ENCODE measurements around the gene KLK11.
"Not testable (repeated sequence)": the region's sequence is repeated elsewhere in the genome, so short reads cannot be mapped to it uniquely, and the experiment has no call there.

KLK11 gene

DNA sequence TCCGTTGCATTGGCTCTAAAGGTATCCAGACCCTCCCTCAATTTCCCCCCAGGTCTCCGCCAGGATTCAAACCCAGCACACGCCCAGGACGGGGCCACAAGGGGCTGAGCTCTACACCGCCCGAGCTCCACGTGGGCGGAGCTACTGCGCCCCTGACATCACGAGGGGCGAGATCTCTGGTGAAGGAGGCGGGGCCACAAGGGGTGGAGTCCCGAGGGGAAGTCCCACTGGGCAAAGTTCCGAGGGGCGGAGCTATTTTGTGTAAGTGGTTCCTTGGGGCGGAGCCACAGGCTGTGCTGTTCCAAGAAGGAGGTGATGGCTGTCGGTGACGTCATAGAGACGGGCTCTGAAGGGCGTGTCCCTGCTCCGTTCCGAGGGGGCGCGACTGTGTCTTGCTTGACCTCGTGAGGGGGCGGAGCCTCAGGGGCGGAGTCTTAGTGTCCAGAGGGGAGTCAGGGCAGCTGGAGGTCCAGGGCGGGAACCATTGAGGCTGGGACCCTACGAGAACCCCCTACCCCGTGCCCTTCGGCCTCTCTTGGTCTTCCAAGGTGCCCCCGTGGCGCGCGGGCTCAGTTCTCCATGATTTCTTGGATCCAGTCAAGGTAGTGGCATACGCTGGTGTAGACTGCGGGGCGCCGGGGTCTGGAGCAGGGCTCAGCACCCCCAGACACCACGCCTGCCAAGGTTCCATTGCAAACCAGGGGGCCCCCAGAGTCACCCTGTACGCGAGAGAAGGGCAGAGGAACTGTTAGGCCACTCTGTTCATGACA lies 23.7 kb downstream of the KLK11 start:
- no peak for DNase-seq

DNA sequence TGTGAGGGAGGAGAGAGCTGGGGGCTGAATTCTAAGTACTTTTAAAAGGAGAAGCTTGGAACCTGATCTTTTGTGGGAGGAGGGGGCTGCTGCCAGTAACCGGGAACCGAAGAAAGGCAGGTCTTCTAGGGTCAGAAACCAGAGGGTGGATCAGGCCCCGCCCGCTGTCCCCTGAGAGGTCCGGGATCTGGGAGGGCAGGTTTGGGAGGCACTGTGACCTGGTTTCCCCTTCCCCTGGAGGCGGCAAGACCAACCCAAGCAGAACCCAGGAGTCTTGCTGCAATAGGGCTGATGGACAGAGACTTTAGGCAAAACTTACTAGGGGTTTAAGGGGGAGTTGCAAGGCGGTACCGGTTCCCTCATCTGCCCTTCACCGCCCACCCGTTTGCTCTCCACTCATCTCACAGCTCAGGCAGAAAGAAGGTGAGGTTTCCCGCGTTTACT lies 24.3 kb downstream of the KLK11 start:
- DNase-seq = no peak

DNA sequence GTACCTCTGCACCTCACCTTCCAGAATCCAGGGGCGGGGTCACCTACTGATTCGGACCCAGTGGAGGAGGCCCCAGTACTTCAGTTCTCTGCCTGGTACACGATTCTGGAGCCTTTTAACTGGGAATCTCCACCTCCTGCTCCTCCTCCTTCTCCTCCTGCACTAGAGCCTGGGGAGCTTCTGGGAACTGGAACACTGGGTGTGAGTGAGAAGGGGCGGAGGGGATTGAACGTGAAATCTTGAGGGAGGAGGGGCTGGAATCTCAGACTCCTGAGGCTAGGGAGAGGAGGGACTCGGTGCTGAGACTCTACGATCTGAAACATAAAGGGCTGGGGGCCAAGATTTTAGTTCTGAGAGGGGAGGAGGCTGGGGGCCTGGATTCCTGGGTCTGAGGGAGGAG lies 24.9 kb downstream of the KLK11 start, which contains the start of gene KLK8:
KLK8 (minus strand) TSS at position 90 of the 400 bp plus-strand sequence. CDS start 437 bp downstream, outside the sequence.
- no peak for DNase-seq

DNA sequence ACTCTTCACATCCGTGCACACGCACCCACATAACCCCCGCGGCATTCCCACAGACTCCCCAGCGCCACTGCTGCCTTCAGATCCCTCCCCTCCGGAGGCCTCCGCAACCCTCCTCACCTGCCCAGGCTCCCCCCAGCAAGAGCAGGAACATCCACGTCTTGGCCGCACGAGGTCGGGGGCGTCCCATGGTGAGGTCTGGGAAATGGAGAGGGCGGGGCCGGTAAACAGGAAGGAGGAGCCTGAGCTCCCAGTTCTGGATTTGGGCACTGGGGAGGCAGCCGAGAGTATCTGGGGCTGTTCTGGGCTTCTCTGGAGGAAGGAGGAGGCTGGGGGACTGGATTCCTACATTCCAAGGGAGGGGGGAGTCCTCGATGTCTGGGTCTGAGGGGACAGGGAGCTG lies 25.4 kb downstream of the KLK11 start:
- no peak for DNase-seq

DNA sequence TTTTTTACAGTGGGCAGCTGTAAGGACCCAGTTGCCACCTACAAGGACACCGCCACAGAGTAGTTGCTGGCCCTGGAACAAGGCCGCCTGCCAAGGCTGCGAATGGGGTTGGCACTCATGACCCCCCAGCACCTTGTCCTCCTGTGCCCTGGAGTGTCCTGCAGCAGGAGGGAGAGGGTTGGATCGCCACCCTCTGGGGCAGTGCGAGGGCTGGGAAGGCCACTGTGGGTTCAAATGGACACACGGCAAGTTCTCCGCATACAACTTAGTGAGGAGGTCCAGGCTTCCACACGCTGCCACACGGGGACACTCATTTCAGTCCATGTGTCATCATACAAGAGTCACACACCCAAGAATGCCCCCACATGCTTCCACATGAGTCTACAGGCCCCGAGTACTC lies 26.0 kb downstream of the KLK11 start:
- DNase-seq = no peak

DNA sequence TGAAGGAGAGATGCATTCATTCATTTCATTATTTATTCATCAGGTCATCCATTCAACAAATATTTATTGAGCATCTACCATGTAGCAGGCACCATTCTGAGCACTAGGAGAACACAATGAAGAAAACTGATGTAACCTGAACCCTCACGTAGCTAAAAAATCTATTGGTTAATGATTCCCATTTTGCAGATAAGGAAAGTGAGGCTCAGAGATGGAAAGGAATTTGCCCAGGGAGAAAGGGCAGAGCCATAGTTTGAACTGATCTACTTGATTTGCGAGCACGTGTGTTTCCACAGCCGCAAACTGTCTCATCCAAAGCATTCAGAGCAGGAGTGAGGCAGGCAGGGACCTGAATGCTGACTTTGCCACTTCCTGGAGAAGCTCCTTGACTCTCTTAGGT lies 27.7 kb downstream of the KLK11 start:
- DNase-seq = no peak

DNA sequence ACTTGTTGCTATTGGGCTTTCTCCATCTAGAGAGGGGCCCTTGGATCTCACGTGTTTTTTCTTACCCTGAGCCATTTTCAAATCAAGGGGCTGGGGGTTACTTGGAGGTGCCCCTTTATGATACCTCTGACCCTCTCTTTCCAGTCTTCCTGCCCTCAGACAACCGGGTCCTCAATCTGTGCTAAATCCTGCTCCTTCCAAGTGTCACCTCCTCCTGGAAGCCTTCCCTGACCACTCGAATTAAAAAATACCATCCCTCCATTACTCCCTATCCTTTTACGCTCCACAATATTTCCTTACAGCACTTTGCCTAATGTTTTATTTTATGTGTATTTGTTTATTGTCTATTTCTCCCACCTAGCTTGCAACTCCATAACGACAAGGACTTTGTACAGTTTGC lies 28.4 kb downstream of the KLK11 start:
- DNase-seq = no peak

DNA sequence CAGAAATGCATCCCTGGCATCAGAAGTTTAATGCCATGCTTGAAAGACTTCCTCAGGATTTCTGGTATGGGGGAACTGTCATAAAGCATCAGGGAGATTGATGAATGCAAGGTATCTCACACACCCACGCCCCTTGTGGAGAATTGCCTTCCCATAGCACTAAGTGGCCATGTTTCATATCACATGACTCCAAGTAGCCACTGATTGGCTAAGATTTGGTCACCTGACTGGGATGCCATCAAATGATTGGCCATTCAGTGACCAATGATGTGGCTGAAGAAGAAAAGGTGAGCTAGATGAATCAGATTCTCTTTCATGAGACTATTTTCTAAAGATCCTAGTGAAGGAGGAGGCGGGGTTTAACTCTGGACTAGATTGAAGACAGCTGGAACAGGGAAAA lies 32.3 kb downstream of the KLK11 start:
- DNase-seq = no peak

DNA sequence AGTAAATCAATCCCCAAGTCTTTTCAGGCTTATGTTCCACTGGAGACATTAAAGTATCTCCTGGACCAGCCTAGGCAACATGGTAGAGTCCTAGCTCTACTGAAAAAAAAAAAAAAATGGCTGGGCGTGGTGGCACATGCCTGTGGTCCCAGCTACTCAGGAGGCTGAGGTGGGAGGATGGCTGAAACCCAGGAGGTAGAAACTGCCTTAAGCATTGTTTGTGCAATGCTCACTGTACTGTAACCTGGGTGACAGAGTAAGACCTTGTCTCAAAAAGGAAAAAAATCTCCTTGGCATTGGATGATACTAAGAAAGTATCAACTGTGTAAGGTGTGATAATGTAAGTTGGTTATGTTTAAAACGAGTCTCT lies 33.8 kb downstream of the KLK11 start:
- no peak for DNase-seq

DNA sequence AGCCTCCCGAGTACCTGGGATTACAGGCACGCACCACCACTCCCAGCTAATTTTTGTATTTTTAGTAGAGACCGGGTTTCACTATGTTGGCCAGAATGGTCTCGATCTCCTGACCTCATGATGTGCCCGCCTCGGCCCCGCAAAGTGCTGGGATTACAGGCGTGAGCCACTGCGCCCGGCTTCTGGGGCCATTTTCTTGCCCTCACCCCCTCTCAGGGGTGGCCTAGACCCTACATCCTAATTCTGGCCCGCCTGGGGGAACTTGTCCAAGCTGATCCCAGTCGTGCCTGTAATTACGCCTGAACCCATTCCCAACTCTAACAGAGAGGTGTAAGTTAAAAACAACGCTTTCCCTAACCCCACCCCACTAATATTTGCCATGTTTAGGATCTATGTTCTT lies 42.0 kb downstream of the KLK11 start:
- DNase-seq = not testable (repeated sequence)

DNA sequence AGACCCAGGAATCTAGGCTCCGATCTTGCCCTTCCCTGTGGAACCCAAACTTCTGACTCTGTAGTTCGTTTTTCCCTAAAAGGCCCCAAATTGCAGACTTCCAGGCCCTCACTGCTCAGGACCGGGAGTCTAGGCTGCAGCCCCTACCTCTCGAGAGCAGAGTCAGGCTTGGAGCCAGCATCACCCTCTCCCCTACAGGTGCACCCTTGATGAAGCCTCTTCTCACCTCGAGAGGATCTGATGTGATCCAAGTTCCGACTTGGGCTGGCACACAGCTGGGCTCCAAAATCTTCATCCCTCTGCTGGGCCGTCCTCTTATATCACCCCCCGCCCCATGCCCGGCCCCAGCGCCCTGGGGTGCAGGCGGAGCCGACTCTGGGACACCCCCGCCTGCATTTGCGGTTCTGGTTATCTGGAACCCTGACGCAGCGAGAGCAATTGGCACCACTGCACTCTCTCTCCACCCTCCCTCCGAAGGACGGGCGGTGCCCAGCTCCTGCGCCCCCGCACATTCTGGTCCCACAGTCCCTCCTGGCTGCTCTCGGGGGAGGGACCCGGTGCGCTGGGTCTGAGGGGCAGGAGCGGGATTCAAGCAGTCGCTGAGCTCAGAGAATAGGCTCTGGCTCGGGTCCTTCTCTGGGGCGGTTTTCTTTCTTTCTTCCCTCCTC lies 42.7 kb downstream of the KLK11 start, which contains the start of gene KLK7:
KLK7 (minus strand) TSS at position 293 of the 668 bp plus-strand sequence. CDS start 1,518 bp downstream, outside the sequence.
- DNase-seq = no peak

DNA sequence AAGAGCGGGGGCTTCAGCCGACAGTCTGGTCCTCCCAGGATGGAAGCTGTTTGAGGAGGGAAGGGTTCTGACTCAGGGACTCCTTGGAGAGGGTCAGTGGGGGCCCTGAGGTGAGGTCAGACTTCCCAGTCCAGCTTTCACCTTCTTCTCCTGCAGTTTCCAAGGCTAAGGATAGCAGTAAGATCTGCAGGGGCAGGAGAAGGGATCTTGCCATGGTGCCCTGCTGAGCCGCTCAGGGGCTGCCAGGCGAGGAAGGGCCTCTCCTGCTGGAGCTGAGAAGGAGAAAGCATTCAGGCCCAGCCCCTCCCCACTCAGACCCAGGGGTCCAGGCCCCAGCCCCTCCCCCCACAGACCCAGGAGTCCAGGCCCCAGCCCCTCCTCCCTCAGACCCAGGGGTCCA lies 44.2 kb downstream of the KLK11 start:
- DNase-seq = no peak

DNA sequence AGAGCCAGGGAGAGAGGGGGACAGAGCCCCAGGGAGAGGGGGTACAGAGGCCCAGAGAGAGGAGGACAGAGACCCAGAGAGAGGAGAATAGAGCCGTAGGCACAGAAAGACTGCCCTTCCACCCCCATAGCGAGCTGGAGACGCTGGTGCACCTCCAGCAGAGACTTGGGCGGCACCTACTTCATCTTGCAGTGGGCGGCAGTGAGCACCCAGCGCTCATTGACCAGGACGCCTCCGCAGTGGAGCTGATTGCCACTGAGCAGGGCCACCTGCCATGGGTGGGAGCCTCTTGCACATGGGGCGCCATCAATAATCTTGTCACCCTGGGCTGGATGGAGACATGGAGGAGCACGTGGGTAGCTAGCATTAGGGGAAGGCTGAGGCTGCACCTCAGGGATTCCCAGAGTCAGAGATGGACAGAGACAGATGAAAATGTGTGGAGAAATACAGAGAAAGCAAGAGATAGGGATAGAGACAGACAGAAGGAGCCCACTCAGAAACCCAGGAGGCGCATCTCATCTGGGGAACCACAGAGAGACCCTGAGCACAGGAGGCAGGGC lies 44.7 kb downstream of the KLK11 start:
- DNase-seq = no peak

DNA sequence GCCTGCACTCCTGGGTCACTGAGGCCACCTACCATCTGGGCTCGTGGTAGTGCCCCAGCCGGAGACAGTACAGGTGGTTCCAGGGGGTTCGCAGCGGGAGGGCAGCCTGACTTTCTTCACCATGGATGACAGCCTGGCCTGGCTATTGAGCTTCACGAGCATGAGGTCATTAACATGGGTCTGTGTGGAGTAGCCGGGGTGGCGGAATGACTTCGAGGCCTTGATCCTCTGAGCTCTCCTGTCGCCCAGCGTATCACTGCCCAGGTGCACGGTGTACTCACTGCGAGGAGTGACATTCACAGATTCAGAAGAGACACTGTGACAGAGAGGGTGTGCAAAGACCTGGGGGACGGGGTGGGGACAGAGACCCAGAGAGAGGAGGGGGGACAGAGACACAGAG lies 46.2 kb downstream of the KLK11 start:
- no peak for DNase-seq

DNA sequence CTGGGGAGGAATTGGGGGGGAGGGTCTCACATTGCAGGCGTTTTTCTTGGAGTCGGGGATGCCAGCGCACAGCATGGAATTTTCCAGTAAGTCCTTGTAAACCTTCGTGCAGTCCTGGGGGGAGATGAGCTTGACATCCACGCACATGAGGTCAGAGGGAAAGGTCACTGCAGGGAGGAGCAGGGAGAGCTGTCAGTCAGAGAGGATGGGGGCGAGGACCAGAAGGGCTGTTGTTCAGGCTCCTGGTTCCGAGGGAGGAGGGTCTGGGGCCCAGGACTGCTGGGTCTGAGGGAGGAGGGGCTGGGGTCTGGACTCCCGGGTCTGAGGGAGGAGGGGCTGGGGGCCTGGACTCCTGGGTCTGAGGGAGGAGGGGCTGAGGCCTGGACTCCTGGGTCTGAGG lies 46.7 kb downstream of the KLK11 start:
- no peak for DNase-seq

DNA sequence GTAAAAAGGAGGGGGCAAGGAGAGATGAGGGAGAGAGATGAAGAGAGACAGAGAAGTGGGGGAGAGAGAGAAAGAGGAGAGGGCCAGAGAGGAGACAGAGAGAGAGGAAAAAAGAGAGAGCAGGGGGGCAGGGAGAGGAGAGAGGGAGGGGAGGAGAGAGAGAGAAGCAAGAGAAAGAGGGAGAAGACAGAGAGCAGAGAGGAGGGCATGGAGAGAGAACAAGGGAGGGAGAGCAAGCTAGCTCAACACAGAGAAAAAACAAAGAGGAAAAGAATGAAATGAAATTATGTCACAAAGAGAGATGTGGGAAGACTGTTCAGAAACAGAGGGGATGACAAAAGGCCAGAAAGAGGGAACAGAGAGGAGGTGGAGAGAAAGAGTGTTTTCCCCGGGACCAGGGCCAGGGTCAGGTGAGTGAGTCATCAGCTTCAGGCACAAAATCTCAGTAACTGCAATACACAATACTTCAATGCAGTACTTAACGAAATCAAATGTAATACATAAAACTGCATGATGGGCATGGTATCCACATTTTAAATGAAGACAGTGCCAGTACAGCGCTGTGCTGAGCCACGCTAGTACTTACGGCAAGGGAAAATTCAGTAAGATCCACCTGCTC lies 47.5 kb downstream of the KLK11 start:
- no peak for DNase-seq

DNA sequence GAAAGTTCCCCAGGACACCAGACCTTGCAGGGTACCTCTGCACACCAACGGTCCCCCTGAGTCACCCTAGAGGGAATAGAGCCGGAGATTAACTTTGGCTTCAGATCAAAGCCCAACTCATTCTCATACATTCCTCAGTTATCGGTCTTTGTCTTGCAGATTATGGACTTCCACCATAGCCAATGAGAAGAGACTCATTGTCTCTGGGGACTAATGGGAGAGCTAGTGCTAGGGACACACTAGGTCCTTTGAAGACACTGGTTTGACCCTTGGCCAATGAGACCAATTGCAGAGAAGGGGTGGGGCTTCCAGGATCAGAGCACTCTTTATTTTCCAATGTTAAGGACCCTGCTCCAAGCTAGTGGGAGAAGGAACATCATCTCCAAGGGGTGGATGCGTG lies 48.8 kb downstream of the KLK11 start:
- DNase-seq = no peak

DNA sequence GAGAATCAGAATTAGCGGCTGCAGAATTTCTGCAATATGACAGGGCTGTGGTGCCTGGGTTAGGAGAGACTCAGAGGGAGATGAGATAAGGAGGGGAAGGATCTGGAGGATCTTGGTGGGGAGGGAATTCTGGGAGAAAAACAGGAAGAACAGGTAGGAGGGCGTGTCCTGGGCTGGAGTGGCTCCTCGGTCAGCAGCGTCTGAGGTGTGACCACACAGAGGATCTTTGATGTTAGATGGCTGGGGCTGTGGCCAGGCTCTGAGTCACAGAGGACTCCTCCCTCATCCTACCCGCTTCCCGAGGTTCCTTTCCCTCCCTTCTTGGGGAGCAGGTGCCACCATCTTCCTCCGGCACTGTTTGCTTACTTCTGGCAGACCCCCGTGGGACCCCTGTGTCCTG lies 50.6 kb downstream of the KLK11 start:
- DNase-seq = no peak

DNA sequence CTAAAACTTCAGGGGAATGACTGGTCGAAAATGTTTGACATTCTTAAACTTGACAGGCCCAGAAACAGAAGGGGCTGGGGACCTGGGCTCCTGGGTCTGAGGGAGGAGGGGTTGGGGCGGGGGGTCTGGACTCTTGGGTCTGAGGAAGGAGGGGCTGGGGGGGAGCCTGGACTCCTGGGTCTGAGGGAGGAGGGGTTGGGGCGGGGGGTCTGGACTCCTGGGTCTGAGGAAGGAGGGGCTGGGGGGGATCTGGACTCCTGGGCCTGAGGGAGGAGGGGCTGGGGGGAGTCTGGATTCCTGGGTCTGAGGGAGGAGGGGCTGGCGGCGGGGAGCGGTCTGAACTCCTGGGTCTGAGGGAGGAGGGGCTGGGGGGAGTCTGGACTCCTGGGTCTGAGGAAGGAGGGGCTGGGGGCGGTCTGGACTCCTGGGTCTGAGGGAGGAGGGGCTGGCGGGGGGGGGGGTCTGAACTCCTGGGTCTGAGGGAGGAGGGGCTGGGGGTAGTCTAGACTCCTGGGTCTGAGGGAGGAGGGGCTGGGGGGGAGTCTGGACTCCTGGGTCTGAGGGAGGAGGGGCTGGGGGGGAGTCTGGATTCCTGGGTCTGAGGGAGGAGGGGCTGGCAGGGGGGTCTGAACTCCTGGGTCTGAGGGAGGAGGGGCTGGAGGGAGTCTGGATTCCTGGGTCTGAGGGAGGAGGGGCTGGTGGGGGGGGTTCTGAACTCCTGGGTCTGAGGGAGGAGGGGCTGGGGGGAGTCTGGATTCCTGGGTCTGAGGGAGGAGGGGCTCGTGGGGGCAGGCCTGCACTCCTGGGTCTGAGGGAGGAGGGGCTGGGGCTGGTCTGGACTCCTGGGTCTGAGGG lies 51.5 kb downstream of the KLK11 start:
- no peak for DNase-seq

DNA sequence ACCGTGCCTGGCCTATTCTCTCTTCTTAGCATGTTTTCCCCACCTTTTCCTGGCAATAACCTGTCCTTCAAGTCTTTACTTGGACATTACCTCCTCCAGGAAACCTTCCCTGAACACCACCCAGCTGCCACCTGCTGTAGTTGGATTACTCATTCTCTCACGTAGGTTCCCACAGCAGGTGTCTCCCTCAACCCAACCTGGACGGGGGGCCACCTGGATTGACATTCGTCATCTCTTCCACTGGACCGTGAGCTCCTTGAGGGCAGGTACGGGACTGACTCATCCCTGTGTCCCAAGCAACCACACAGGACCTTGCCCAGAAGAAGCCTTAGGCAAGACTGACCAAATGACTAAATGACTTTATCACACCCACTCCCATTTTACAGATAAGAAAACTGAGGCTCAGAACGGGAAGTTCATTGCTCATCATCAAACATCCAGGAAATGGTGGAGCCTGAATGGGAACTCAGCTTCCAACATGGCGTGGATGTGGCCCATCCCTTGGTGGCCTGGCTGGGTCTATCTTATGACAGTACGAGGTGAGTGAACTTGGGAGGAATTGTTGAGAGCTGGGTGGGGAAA lies 53.5 kb downstream of the KLK11 start:
- no peak for DNase-seq
